HG03159 (cell line): Measurements from ENCODE around the gene NRP2.

Experiments used
- ATAC-seq: cut with Tn5 transposase; IDR thresholded peaks from one replicate; pipeline ENCODE4 v1.9.1; 2021; ENCODE audit warnings: mild to moderate bottlenecking, moderate library complexity; ENCODE audit not compliant: unreplicated experiment

NRP2 gene

DNA sequence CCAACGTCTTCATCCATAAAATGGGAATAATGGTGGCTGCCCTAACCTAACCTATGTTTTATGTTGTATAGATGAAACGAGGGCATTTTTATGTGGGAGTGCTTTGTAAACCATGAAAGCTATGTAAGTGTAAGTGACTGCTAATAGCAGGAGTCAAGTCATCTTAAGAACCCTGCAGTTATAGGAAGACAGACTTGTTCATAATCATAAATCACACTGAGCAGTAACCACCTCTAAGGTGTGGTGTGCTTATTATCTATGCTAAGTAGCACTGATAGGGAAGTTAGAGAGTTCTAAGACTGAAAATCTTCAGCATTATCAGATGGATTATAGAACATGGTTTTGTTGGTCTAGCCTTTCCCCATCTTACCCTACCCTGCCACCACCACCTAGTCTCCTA, 24.2 kb upstream of the NRP2 start:
- no peak for ATAC-seq

GRCh38 chr2:205658572-205658971, 23.7 kb upstream of the NRP2 start:
- no peak for ATAC-seq

DNA sequence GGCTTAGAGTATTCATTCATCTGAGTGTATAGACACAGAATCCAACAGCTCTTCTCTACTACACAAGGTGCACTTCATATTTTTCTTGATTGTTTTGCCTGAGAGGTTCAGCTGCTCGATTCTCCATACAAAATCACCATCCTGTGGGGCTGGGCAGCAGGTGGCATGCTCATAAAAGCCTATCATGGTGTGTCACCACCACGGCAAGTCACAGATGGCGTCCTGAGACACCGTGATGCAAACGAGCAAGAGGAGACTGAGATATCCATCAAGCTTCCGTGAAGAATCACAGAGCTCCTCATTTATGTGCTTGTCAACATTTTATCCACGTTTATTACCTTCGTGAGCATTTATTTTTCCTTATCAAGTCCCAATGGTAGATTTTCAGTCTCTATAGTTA, 22.4 kb upstream of the NRP2 start:
- ATAC-seq, result no peak

GRCh38 chr2:205660521-205661124, 21.7 kb upstream of the NRP2 start:
- peak; percentile 81 for ATAC-seq

- no peak for ATAC-seq
These were observed 21.0 kb upstream of the NRP2 start for GRCh38 chr2:205661281-205661680.

- ATAC-seq, result no peak
These were observed 19.9 kb upstream of the NRP2 start for GRCh38 chr2:205662206-205662965.

DNA sequence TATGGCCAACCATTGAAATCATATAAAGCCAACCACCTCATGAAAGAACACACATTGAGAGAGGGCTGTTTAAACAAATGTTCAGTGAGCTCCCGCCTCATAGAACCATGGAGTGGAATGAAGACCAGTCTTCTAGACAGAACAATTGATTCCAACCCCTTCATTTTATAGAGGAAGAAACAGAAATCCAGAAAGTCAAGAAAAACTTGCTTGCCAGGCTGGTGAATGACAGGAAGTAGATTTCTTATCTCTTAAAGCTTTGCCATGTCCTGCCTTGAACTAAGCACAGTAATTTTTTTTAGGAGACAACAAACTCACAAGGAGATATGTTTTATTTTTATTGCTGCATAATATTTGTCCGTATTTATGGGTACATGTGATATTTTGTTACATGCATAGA, 16.5 kb upstream of the NRP2 start:
- ATAC-seq, result no peak

DNA sequence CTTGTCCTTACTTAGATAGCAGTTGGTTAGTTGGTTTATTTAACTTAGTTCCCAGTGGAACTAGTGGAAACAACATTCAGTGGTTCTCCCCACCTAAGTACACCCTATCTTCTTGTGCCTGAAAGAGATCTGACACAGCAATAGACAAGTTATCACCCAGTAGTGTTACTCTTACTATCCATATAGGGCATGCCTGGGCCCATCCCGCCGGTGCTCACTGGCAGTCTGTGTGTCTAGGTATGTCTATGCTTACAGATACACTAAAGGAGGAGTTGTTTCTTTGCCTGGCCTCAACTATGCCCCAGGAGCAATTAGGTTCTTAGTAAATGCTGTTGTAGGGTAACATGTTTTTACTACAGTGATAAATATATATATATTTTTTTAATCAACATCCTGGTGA, 12.0 kb upstream of the NRP2 start:
- no peak for ATAC-seq

GRCh38 chr2:205673312-205673711, 9.0 kb upstream of the NRP2 start:
- no peak for ATAC-seq

DNA sequence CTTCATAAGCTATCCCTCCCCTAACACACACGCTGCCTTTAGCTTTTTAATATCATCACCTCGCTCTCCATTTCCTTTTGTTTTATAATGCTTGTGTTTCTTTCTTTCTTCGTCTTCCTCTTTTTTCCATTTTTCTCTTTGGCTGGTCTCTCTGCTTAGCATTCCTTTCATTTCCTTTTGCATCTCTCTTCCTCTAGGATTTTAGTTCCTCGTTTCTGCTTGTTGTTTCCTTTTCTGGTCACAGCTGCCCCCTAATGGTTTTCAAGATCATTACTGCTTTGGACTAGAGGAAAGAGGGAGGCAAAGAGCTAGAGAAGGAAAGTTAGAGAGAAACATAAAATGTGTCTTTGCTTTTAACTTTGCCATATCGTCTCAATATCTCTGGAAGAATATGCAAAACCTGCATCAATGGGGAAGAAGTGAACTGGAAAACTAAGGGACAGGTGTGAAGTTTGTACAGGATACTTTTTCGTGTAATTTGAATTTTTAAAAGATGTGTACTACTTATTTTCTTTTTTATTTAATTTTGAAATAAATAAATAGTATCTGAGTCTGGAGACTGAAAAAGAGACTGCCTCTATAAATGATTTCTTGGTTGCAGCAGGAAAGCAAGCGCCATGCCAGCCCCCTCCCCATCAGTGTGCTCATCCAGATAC, 6.3 kb upstream of the NRP2 start:
- ATAC-seq, result no peak

GRCh38 chr2:205678541-205679142, 3.7 kb upstream of the NRP2 start:
- no peak for ATAC-seq

GRCh38 chr2:205679410-205680009, 2.8 kb upstream of the NRP2 start:
- ATAC-seq, result no peak

- peak; percentile 60 for ATAC-seq
These were observed 2.2 kb upstream of the NRP2 start for GRCh38 chr2:205680067-205680466.

GRCh38 chr2:205680903-205681302, 1.4 kb upstream of the NRP2 start:
- ATAC-seq, result no peak

DNA sequence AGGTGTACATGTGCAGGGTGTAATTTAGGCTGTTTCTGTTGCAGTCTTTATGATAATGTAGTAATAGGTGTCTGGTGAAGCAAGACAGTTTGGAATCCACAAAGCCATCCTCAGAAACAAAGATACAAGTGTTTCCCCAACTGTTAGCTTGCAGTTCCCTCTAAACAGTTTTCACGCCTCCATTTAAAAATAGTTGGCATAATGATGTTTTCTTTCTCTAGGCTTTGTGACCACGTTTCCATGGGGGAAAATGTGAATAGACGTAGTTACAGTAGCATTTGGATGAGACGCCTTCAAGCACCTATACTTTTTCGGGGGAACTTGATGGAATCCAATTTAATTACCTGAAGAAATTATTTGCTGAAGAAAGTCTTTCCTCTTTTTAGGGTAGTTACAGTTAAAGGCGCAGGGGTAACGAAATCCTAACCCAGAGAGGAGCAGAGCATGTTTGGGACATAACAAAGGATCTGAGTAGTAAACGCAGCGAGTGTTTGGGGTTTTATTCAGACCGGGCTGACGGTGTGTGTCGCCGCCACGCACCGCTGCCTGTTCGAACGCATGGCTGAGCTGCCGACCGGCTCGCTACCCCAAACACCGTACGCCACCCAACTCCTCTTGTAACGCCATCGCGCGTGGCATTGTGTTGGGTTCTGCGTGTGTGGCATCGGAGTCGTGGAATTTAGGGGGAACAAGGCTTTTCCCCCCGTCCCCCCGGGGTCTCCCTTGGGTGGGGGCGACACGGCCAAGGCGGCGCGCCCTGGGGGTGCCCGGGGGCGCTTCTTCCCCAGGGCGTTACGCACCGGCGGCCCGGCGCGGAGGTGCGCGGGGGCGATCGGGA, 681 bp upstream of the NRP2 start:
- peak; percentile 41 for ATAC-seq

DNA sequence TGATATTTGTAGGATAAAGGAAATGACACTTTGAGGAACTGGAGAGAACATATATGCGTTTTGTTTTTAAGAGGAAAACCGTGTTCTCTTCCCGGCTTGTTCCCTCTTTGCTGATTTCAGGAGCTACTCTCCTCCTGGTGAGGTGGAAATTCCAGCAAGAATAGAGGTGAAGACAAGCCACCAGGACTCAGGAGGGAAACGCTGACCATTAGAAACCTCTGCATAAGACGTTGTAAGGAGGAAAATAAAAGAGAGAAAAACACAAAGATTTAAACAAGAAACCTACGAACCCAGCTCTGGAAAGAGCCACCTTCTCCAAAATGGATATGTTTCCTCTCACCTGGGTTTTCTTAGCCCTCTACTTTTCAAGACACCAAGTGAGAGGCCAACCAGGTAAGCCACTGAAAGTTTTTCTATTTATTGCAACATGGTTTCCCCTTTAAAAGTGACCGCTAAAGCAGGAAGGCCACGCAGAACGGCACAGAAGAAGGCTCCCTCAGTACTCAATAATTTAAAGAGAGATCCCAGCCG, 735 bp downstream of the NRP2 start:
- no peak for ATAC-seq

- no peak for ATAC-seq
These were observed 1.4 kb downstream of the NRP2 start for GRCh38 chr2:205683502-205684367.

GRCh38 chr2:205684871-205685313, 2.6 kb downstream of the NRP2 start:
- ATAC-seq, result no peak
